CD4-positive, alpha-beta memory T cell (primary cell): Measurements from ENCODE around the gene TRAF2. TPM values are rescaled to one million over a fixed set of nuclear protein-coding genes. Genes with fewer than 3 reads are reported as not detected.
"Not testable (repeated sequence)": the region's sequence is repeated elsewhere in the genome, so short reads cannot be mapped to it uniquely, and the experiment has no call there.

Experiments
- CTCF ChIA-PET: fragments of 350-600 bp; sonication (Branson Sonifier 250); formaldehyde crosslinking; loops from one replicate; lab custom pipeline; 2021; ENCODE audit warnings: inconsistent platforms; ENCODE audit not compliant: partially characterized antibody; lab: Charles Lee
- POLR2A ChIA-PET: fragments of 350-600 bp; sonication (Branson Sonifier 250); formaldehyde crosslinking; loops from one replicate; lab custom pipeline; 2021; ENCODE audit not compliant: partially characterized antibody; lab: Charles Lee
- DNase-seq, 5 donors: peaks; one replicate each; pipeline versions ENCODE4 v3.0.0 to v3.0.0-alpha.2; 2020 to 2022; ENCODE audit warnings: mixed read lengths in 1 of 5
- H3K27ac ChIP-seq: one replicate; pipeline ENCODE4 v1.7.0; 2013; ENCODE audit warnings: low read depth, low read length
- H3K27me3 ChIP-seq: 2 replicates; pipeline ENCODE4 v1.7.0; 2013; ENCODE audit warnings: mild to moderate bottlenecking, low read length, moderate library complexity; ENCODE audit not compliant: insufficient read depth
- H3K36me3 ChIP-seq: 2 replicates; pipeline ENCODE4 v1.7.0; 2013; ENCODE audit warnings: mild to moderate bottlenecking, low read length, moderate library complexity; ENCODE audit not compliant: insufficient read depth
- H3K4me1 ChIP-seq: 2 replicates; pipeline ENCODE4 v1.7.0; 2013; ENCODE audit warnings: mild to moderate bottlenecking, low read length, moderate library complexity; ENCODE audit not compliant: insufficient read depth
- H3K4me3 ChIP-seq, 2 donors: one replicate each; pipeline ENCODE4 v1.7.0; 2013; ENCODE audit warnings: low read length in 2 of 2, mild to moderate bottlenecking in 1 of 2
- H3K9me3 ChIP-seq, 2 donors: one replicate each; pipeline ENCODE4 v1.7.0; 2013; ENCODE audit warnings: low read length in 2 of 2, control low read depth in 1 of 2; ENCODE audit not compliant: control insufficient read depth in 1 of 2
- H3K27ac Mint-ChIP-seq, 7 donors: one replicate each; pipeline ENCODE4 v1.8.0; 2020 to 2021; ENCODE audit warnings: mixed read lengths in 7 of 7, mild to moderate bottlenecking in 6 of 7, inconsistent platforms in 3 of 7, moderate library complexity in 3 of 7
- H3K27me3 Mint-ChIP-seq, 2 donors: one replicate each; pipeline ENCODE4 v1.8.0; 2020 to 2021; ENCODE audit warnings: mixed read lengths in 2 of 2
- H3K36me3 Mint-ChIP-seq, 2 donors: one replicate each; pipeline ENCODE4 v1.8.0; 2020 to 2021; ENCODE audit warnings: mixed read lengths in 2 of 2, inconsistent platforms in 1 of 2, mild to moderate bottlenecking in 1 of 2
- H3K4me1 Mint-ChIP-seq, 4 donors: one replicate each; pipeline ENCODE4 v1.8.0; 2020 to 2021; ENCODE audit warnings: mixed read lengths in 4 of 4, mild to moderate bottlenecking in 1 of 4
- H3K4me3 Mint-ChIP-seq, 8 donors: one replicate each; pipeline ENCODE4 v1.8.0; 2020 to 2021; ENCODE audit warnings: mixed read lengths in 8 of 8, mild to moderate bottlenecking in 7 of 8, moderate library complexity in 6 of 8, inconsistent platforms in 3 of 8
- H3K9me3 Mint-ChIP-seq, 8 donors: one replicate each; pipeline ENCODE4 v1.8.0; 2020 to 2021; ENCODE audit warnings: mixed read lengths in 8 of 8, mild to moderate bottlenecking in 5 of 8, inconsistent platforms in 3 of 8, moderate library complexity in 1 of 8
- intact Hi-C: fragments of 100-400 bp; cut with micrococcal nuclease; formaldehyde crosslinking; loops from one replicate; pipeline ENCODE4 v1.15.1; 2023
- polyA plus RNA-seq, 2 donors: library from polyadenylated mRNA; unstranded; fragments of 300-500 nt; fragmentation: Illumina TruSeq; gene quantifications; one replicate each; pipeline ENCODE4 v1.2.3, GENCODE V29; 2021
- total RNA-seq, 2 experiments: library from RNA; stranded (reverse); gene quantifications; one replicate each; pipeline ENCODE4 v1.2.3, GENCODE V29; 2021

TRAF2 gene
- total RNA-seq (10 to 100 TPM; 40.2 to 43.2 TPM), polyA plus RNA-seq (10 to 100 TPM; 11.1 to 25.2 TPM)

- peaks cover 54% of the 10 kb centered on the region for H3K4me1 ChIP-seq
- Mint-ChIP-seq H3K9me3 (no peaks in the 10 kb centered on the region), H3K4me1 (peaks cover 16 to 57% (median 32%) of the 10 kb centered on the region in 4 donors), H3K4me3 (peak within 1 kb of the TSS; percentile 84 to 92 (median 88)), H3K36me3 (peaks cover 0 to 10% of the 10 kb centered on the region in 2 donors), H3K27ac (peak within 1 kb of the TSS; percentile 92 to 97 (median 94)), H3K27me3 (no peaks in the 10 kb centered on the region)
- intact Hi-C loops, result loop anchor here (1.0 to 5.0 kb wide), 6 partner anchors 16 to 94 kb away; partner anchors contain the start of genes EDF1, FBXW5, PHPT1 and TMEM141
- H3K27me3 ChIP-seq, result no peaks in the 10 kb centered on the region
- POLR2A ChIA-PET, result interaction anchor here (0.6 to 2.6 kb wide), 23 partner anchors 8 to 302 kb away, joined by 3 to 39 read pairs (median 5); partner anchors contain the start of genes AJM1, ANAPC2, CLIC3 and EDF1
- peak within 1 kb of the TSS; percentile 36 to 82 for H3K4me3 ChIP-seq
- CTCF ChIA-PET, result interaction anchor here (0.9 to 3.5 kb wide), 4 partner anchors 43 to 144 kb away, joined by 3 to 20 read pairs (median 4); partner anchors contain the start of gene AJM1
- H3K36me3 ChIP-seq, result peaks cover 7% of the 10 kb centered on the region
- DNase-seq, result peak; percentile 97
- no peaks in the 10 kb centered on the region for H3K9me3 ChIP-seq
- peak within 1 kb of the TSS; percentile 98 for H3K27ac ChIP-seq
Observed at GRCh38 chr9:136885950-136886578, at the start of gene TRAF2. Gene TRAF2 (plus strand): TSS chr9:136886516. CDS start chr9:136898741, 12,225 bp downstream.

GRCh38 chr9:136837146-136837855 lies 49.0 kb upstream of the TRAF2 start:
- H3K27ac ChIP-seq, result no peak overlapping the region
- POLR2A ChIA-PET, result no interaction called here
- no peaks in the 10 kb centered on the region for H3K27me3 ChIP-seq
- H3K4me3 ChIP-seq, result no peak overlapping the region
- H3K27me3 Mint-ChIP-seq, result peaks cover 0 to under 1% of the 10 kb centered on the region in 2 donors
- H3K4me1 ChIP-seq, result peaks cover 6% of the 10 kb centered on the region
- intact Hi-C loops, result no loop called here
- no peak overlapping the region for H3K27ac Mint-ChIP-seq
- peaks cover 2 to 8% (median 5%) of the 10 kb centered on the region in 4 donors for H3K4me1 Mint-ChIP-seq
- H3K4me3 Mint-ChIP-seq, result no peak overlapping the region
- no peaks in the 10 kb centered on the region for H3K9me3 ChIP-seq
- peaks cover 2 to 17% of the 10 kb centered on the region in 2 donors for H3K36me3 Mint-ChIP-seq
- H3K36me3 ChIP-seq, result no peaks in the 10 kb centered on the region
- H3K9me3 Mint-ChIP-seq, result no peaks in the 10 kb centered on the region
- peak in 1 of 5 donors; percentile 18 for DNase-seq
- CTCF ChIA-PET, result no interaction called here

- H3K9me3 Mint-ChIP-seq, H3K36me3 ChIP-seq, H3K27ac Mint-ChIP-seq, H3K27ac ChIP-seq, intact Hi-C loops, H3K4me1 ChIP-seq, DNase-seq, H3K9me3 ChIP-seq, CTCF ChIA-PET, H3K27me3 ChIP-seq, H3K27me3 Mint-ChIP-seq, H3K4me3 Mint-ChIP-seq, POLR2A ChIA-PET, H3K4me3 ChIP-seq: not testable (repeated sequence)
- peaks cover 0 to 16% of the 10 kb centered on the region in 2 donors for H3K36me3 Mint-ChIP-seq
- peaks cover 2 to 11% (median 6%) of the 10 kb centered on the region in 4 donors for H3K4me1 Mint-ChIP-seq
Observed at GRCh38 chr9:136837856-136838277, 48.4 kb upstream of the TRAF2 start.

- H3K4me3 Mint-ChIP-seq, result no peak overlapping the region
- intact Hi-C loops, result no loop called here
- ChIA-PET POLR2A (no interaction called here), CTCF (interaction anchor here (1.4 kb wide), 1 partner anchor 18 kb away, joined by 3 read pairs; no protein-coding TSS in a partner anchor)
- Histone ChIP-seq H3K36me3 (no peaks in the 10 kb centered on the region), H3K27ac (no peak overlapping the region), H3K4me3 (no peak overlapping the region), H3K27me3 (no peaks in the 10 kb centered on the region), H3K9me3 (no peaks in the 10 kb centered on the region), H3K4me1 (peaks cover 12% of the 10 kb centered on the region)
- peaks cover 4 to 15% (median 8%) of the 10 kb centered on the region in 4 donors for H3K4me1 Mint-ChIP-seq
- peaks cover 0 to 16% of the 10 kb centered on the region in 2 donors for H3K36me3 Mint-ChIP-seq
- peaks cover 1 to 3% of the 10 kb centered on the region in 2 donors for H3K27me3 Mint-ChIP-seq
- DNase-seq, result peak in 1 of 5 donors; percentile 28
- H3K9me3 Mint-ChIP-seq, result no peaks in the 10 kb centered on the region
- H3K27ac Mint-ChIP-seq, result peak overlapping the region in 1 of 7 donors; percentile 65
Observed at GRCh38 chr9:136838314-136839228, 47.7 kb upstream of the TRAF2 start.

GRCh38 chr9:136839229-136840139 lies 46.8 kb upstream of the TRAF2 start:
- peaks cover 0 to 10% of the 10 kb centered on the region in 2 donors for H3K36me3 Mint-ChIP-seq
- H3K4me3 Mint-ChIP-seq, result peak overlapping the region in 1 of 8 donors; percentile 74
- H3K27me3 ChIP-seq, result no peaks in the 10 kb centered on the region
- H3K27me3 Mint-ChIP-seq, result peaks cover 3% of the 10 kb centered on the region in 2 donors
- ChIA-PET POLR2A (no interaction called here), CTCF (interaction anchor here (1.4 kb wide), 1 partner anchor 17 kb away, joined by 3 read pairs; no protein-coding TSS in a partner anchor)
- H3K27ac Mint-ChIP-seq, result peak overlapping the region in 2 of 7 donors; percentile 31 to 81
- no peaks in the 10 kb centered on the region for H3K9me3 Mint-ChIP-seq
- peak in 1 of 5 donors; percentile 22 for DNase-seq
- no peaks in the 10 kb centered on the region for H3K9me3 ChIP-seq
- no peaks in the 10 kb centered on the region for H3K36me3 ChIP-seq
- H3K27ac ChIP-seq, result no peak overlapping the region
- intact Hi-C loops, result loop anchor here (5.0 kb wide), 1 partner anchor 32 kb away; the partner anchor contains the start of gene RABL6
- H3K4me1 ChIP-seq, result peaks cover 13% of the 10 kb centered on the region
- peaks cover 5 to 18% (median 10%) of the 10 kb centered on the region in 4 donors for H3K4me1 Mint-ChIP-seq
- H3K4me3 ChIP-seq, result no peak overlapping the region
